PFSK-1 (cell line): ENCODE data around the gene HACD1.

Source experiments
- FOXP2 ChIP-seq: optimal IDR thresholded peaks from 2 replicates; pipeline ENCODE3; 2011; ENCODE audit warnings: borderline replicate concordance, control low read depth, inconsistent platforms; ENCODE audit not compliant: insufficient read depth; ENCODE audit errors: extremely low read length, extremely low read depth
- POLR2AphosphoS5 ChIP-seq: IDR thresholded peaks from 2 replicates; pipeline ENCODE4 v1.6.1; 2012; ENCODE audit warnings: low read depth, mild to moderate bottlenecking, control low read depth, low read length, moderate library complexity
- SIN3A ChIP-seq: IDR thresholded peaks from 2 replicates; pipeline ENCODE4 v1.6.1; 2012; ENCODE audit warnings: mild to moderate bottlenecking, low read length, moderate library complexity, borderline replicate concordance; ENCODE audit not compliant: insufficient read depth
- TF ChIP-seq, protein P1 (sequence below), 2 experiments: IDR thresholded peaks; 2 replicates each; pipeline versions ENCODE4 v1.6.1 to v1.8.0; 2011 to 2012; ENCODE audit warnings: low read depth in 2 of 2, low read length in 2 of 2, control low read depth in 1 of 2, inconsistent platforms in 1 of 2, mild to moderate bottlenecking in 1 of 2, moderate library complexity in 1 of 2; ENCODE audit not compliant: insufficient read depth in 1 of 2

DNA sequence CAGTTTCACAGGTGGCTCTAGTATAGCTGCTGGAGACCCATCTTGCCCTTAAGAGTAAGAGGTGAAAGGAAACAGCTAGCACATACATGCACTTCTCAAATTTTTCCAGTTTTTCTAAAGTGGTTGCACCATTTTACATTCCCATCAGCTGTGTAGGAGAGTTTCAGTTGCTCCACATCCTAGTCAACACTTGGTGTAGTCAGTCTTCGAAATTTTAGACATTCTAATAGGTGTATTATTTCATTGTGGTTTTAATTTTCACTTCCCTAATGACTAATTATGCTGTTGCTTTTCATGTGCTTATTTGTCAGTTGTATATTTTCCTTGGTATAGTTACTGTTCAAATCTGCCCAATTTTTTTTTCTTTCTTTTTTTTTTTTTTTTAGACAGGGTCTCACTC, 9.5 kb upstream of the HACD1 start:
- TF ChIP-seq SIN3A (no peak), POLR2AphosphoS5 (no peak), FOXP2 (no peak)
- TF ChIP-seq, protein P1, sequence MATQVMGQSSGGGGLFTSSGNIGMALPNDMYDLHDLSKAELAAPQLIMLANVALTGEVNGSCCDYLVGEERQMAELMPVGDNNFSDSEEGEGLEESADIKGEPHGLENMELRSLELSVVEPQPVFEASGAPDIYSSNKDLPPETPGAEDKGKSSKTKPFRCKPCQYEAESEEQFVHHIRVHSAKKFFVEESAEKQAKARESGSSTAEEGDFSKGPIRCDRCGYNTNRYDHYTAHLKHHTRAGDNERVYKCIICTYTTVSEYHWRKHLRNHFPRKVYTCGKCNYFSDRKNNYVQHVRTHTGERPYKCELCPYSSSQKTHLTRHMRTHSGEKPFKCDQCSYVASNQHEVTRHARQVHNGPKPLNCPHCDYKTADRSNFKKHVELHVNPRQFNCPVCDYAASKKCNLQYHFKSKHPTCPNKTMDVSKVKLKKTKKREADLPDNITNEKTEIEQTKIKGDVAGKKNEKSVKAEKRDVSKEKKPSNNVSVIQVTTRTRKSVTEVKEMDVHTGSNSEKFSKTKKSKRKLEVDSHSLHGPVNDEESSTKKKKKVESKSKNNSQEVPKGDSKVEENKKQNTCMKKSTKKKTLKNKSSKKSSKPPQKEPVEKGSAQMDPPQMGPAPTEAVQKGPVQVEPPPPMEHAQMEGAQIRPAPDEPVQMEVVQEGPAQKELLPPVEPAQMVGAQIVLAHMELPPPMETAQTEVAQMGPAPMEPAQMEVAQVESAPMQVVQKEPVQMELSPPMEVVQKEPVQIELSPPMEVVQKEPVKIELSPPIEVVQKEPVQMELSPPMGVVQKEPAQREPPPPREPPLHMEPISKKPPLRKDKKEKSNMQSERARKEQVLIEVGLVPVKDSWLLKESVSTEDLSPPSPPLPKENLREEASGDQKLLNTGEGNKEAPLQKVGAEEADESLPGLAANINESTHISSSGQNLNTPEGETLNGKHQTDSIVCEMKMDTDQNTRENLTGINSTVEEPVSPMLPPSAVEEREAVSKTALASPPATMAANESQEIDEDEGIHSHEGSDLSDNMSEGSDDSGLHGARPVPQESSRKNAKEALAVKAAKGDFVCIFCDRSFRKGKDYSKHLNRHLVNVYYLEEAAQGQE (IDR thresholded peaks at IDR 0.05; ENCODE audit: insufficient read depth in 1 of 2, low read depth in 2 of 2, low read length in 2 of 2), result no peak
